Aortic smooth muscle cell (primary cell): ENCODE results near the gene EPM2AIP1. TPM values are rescaled to one million over a fixed set of nuclear protein-coding genes. Genes with fewer than 3 reads are reported as not detected.

Experiments
- total RNA-seq: library from RNA; depleted of rRNA; stranded (reverse); fragments of >200 nt; gene quantifications from 2 replicates; pipeline ENCODE4 v1.2.3, GENCODE V29; 2014

The EPM2AIP1 gene
- 17.0 and 20.8 TPM in 2 replicates for total RNA-seq

DNA sequence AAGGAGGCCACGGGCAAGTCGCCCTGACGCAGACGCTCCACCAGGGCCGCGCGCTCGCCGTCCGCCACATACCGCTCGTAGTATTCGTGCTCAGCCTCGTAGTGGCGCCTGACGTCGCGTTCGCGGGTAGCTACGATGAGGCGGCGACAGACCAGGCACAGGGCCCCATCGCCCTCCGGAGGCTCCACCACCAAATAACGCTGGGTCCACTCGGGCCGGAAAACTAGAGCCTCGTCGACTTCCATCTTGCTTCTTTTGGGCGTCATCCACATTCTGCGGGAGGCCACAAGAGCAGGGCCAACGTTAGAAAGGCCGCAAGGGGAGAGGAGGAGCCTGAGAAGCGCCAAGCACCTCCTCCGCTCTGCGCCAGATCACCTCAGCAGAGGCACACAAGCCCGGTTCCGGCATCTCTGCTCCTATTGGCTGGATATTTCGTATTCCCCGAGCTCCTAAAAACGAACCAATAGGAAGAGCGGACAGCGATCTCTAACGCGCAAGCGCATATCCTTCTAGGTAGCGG, at the start of gene EPM2AIP1:
Gene EPM2AIP1, minus strand, starts transcription at position 326 of the 520 bp plus-strand sequence. Its CDS starts 54 bp downstream, at position 272.

DNA sequence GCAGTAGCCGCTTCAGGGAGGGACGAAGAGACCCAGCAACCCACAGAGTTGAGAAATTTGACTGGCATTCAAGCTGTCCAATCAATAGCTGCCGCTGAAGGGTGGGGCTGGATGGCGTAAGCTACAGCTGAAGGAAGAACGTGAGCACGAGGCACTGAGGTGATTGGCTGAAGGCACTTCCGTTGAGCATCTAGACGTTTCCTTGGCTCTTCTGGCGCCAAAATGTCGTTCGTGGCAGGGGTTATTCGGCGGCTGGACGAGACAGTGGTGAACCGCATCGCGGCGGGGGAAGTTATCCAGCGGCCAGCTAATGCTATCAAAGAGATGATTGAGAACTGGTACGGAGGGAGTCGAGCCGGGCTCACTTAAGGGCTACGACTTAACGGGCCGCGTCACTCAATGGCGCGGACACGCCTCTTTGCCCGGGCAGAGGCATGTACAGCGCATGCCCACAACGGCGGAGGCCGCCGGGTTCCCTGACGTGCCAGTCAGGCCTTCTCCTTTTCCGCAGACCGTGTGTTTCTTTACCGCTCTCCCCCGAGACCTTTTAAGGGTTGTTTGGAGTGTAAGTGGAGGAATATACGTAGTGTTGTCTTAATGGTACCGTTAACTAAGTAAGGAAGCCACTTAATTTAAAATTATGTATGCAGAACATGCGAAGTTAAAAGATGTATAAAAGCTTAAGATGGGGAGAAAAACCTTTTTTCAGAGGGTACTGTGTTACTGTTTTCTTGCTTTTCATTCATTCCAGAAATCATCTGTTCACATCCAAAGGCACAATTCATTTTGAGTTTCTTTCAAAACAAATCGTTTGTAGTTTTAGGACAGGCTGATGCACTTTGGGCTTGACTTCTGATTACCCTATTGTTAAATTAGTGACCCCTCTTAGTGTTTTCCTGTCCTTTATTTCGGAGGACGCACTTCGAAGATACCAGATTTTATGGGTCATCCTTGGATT, 674 bp upstream of the EPM2AIP1 start, which contains the start of gene MLH1:
Gene MLH1, plus strand, starts transcription at position 193 of the 958 bp plus-strand sequence. Its CDS starts 30 bp downstream, at position 223.

DNA sequence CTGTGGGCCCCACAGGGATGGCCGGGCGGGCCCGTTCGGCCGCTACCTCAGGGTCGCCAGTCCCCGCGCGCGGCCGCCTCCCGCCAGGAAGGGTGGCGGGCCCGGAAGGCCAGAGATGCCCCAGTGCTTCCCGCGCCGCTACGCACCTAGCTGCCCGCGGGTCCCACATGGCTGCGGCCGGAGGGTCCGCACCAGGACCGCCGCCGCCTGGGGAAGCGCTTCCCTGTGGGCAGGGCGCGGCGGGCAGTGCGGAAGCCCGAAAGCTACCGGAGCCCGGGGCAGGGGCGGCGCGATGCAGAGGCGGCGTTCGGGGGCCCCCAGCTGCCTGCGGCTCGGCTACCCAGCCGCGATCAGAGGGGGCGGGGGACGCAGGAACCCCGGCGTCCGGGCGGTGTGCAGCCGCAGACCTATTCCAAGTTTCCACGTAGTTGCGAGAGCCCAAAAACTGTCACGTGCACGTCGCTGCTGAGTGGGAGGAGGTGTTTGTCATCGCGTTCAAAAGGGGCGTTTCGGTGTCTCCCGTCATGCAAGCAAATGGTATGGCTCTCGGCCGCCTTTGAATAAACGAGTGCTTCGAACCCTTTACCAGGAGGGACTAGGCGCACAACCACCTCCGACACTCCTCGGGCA, 48.2 kb downstream of the EPM2AIP1 start, which contains the start of gene TRANK1:
Gene TRANK1, minus strand, starts transcription at position 414 of the 630 bp plus-strand sequence. Its CDS starts 245 bp downstream, at position 169.

Other genes starting within 250 kb of the EPM2AIP1 start
- not detected in 2 replicates for gene DCLK3, start 228.6 kb downstream of the EPM2AIP1 start, total RNA-seq
- gene TRANK1, start 48.1 kb downstream of the EPM2AIP1 start, total RNA-seq = 12.9 and 14.9 TPM in 2 replicates
- 49.7 and 60.1 TPM in 2 replicates for gene MLH1, start 387 bp upstream of the EPM2AIP1 start, total RNA-seq
- 49.1 and 62.4 TPM in 2 replicates for gene LRRFIP2, start 181.5 kb upstream of the EPM2AIP1 start, total RNA-seq